ENCODE measurements around the gene TESMIN. TPM values are rescaled to one million over a fixed set of nuclear protein-coding genes. Genes with fewer than 3 reads are reported as not detected.

TESMIN gene
- polyA plus RNA-seq (ENCODE audit: insufficient read length in 3 of 3), result 10 to 100 TPM; 16.3 to 18.6 (median 18.1) TPM

GRCh38 chr11:68751331-68751856 is at the start of gene TESMIN:
TESMIN (minus strand) TSS chr11:68751520; CDS start chr11:68750660, 860 bp downstream.
- DNase-seq (ENCODE audit: low read depth in 3 of 3, low spot score in 2 of 3), result peak in 1 of 3 donors; percentile 54

- no peak for DNase-seq (ENCODE audit: low read depth in 3 of 3, low spot score in 2 of 3)
Observed at GRCh38 chr11:68798221-68798813, 47.0 kb upstream of the TESMIN start.

DNA sequence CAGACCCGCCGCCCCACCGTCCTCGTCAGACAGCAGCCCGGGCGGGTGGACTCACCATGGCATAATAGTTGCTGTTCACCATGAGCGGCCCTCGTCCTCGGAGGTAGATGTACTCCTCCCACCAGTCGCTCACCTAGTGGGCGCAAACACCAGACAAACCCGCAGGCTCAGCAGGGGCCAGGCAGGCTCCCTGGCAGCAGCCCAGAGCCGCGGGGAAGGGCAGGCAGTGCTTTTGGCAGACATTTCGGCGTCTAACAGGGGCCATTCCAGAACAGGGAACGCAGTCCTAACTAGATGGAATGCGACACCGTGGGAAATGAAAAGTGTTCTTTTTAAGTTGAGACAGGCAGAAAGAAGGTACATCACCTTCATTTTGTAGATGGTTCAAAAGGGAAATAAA is 45.5 kb upstream of the TESMIN start:
- DNase-seq (ENCODE audit: low read depth in 3 of 3, low spot score in 2 of 3), result no peak

GRCh38 chr11:68792400-68792966 is 41.2 kb upstream of the TESMIN start:
- DNase-seq (ENCODE audit: low read depth in 3 of 3, low spot score in 2 of 3), result no peak

- DNase-seq (ENCODE audit: low read depth in 3 of 3, low spot score in 2 of 3), result no peak
Observed at GRCh38 chr11:68784653-68785052, 33.3 kb upstream of the TESMIN start.

- no peak for DNase-seq (ENCODE audit: low read depth in 3 of 3, low spot score in 2 of 3)
Observed at GRCh38 chr11:68783216-68783821, 32.0 kb upstream of the TESMIN start.

DNA sequence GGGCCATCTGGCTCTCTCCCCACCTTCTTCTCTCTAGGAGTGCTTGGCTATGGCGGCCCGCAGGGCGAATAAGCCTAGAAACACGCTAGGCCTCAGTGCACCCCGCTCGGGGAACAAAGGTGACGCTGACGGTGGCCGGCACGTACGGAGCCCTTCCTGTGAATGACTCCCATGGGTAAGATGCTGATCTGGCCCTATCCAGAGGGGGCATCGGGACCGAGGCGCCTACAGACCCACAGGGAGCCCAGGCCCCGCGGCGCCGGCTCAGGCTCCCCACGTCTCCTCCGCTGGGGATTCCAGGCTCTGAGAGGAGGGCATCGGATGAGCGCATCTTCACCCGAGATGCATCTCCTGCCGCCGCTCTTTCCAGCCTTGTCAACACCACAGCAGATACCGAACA is 31.4 kb upstream of the TESMIN start:
- no peak for DNase-seq (ENCODE audit: low read depth in 3 of 3, low spot score in 2 of 3)

DNA sequence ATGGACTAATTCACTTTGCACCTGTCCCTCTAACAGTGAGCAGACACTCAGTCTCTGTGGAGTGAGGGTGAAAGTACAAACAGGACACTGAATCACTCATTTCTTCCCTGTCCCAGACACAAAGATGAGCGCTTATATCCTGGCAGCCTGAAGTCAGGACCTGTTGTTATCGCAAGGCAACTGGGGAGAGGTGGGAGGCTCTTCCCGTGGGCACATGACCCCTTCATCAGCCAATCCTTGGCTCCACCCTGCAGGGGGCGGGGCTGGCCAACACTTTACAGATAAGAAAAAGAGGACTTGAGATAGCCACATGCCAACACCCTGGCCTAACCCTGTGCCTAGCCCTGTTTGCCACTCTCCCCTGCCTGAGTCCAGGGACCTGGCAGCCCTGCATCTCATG is 29.5 kb upstream of the TESMIN start:
- DNase-seq (ENCODE audit: low read depth in 3 of 3, low spot score in 2 of 3), result no peak

GRCh38 chr11:68778205-68778604 is 26.9 kb upstream of the TESMIN start:
- DNase-seq (ENCODE audit: low read depth in 3 of 3, low spot score in 2 of 3), result no peak

DNA sequence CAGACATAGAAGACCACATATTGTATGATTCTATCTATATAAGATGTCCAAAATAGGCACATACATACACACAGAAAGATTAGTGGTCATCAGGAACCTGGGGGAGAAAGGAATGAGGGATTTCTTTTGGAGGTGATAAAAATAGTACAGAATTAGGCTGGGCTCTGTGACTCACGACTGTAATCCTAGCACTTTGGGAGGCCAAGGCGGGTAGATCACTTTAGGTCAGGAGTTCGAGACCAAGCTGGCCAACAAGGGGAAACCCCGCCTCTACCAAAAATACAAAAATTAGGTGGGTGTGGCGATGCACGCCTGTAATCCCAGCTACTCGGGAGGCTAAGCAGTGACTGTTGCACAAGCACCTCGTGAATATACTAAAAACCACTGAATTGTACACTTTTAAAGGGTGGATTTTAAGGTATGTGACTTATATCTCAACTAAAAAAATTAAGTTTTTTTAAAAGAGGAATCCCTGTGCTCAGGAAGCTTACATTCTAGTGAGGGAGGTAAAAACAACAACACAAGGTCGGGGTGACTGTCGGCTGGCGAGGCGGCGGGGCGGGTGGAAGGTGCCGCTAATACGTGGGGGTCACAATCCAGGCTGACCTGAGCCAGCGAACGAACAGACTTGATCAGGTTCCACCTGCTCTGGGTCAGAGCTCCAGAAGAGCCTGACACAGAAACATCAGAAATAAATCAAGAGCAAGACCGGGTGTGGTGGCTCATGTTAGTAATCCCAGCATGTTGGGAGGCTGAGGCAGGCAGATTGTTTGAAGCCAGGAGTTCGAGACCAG is 25.3 kb upstream of the TESMIN start:
- DNase-seq (ENCODE audit: low read depth in 3 of 3, low spot score in 2 of 3), result no peak

- DNase-seq (ENCODE audit: low read depth in 3 of 3, low spot score in 2 of 3), result no peak
Observed at GRCh38 chr11:68775951-68776388, 24.6 kb upstream of the TESMIN start.

DNA sequence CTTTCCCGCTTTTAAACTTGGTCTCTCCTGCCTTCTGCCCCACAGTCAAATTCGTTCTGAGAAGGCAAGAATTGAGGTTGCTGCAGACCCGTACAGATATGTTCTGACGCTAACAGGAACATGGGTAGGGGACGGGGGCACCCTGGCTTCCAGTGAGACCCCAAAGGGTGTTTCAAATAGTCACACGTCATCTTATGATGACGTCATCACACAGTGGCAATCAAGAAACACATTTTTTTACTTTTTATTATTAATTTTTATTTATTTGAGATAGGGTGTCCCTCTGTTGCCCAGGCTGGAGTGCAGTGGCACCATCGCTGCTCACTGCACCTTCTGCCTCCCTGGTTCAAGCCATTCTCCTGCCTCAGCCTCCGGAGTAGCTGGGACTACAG is 22.9 kb upstream of the TESMIN start:
- DNase-seq (ENCODE audit: low read depth in 3 of 3, low spot score in 2 of 3), result no peak

- peak in 2 of 3 donors; percentile 69 to 70 for DNase-seq (ENCODE audit: low read depth in 3 of 3, low spot score in 2 of 3)
Observed at GRCh38 chr11:68773521-68774193, 22.3 kb upstream of the TESMIN start.

DNA sequence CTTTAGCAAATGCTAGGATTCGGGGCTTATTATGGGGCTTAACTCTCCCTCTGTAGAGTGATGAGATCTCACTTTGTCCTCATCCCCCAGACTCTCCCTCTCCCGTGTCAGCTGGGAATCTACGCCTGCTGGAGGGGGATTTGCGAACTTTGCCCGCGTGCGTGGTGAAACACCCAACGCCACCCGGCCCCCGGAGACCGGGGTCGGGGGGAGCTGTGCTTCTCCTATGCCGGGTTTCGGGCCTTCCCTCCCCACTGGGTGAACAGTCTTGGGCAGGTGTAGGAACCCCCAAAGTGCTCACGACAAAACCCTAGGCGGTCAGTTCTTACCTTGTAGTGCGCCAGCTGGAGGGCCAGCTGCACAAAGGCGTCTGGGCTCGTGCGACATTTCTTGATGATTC is 21.6 kb upstream of the TESMIN start:
- DNase-seq (ENCODE audit: low read depth in 3 of 3, low spot score in 2 of 3), result no peak

GRCh38 chr11:68770781-68771180 is 19.5 kb upstream of the TESMIN start:
- no peak for DNase-seq (ENCODE audit: low read depth in 3 of 3, low spot score in 2 of 3)

DNA sequence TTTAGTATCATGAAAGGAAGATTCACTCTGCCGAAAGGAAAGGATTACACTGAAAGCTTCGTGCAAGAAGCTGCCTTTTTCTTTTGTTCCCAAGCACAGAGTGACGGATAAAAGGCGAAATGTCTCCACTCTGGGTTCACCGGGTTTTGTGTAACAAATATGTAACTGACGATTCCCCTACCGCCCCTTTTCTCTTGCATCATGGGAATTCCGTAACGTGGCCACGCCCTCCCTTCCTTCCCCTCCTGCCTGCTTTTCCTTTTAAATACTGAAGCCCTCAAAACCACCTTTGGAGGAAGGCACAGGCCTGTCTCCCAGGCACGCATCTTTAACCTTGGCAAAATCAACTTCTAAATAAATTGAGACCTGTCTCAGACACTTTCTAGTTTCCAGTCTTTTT is 16.4 kb upstream of the TESMIN start:
- no peak for DNase-seq (ENCODE audit: low read depth in 3 of 3, low spot score in 2 of 3)

DNA sequence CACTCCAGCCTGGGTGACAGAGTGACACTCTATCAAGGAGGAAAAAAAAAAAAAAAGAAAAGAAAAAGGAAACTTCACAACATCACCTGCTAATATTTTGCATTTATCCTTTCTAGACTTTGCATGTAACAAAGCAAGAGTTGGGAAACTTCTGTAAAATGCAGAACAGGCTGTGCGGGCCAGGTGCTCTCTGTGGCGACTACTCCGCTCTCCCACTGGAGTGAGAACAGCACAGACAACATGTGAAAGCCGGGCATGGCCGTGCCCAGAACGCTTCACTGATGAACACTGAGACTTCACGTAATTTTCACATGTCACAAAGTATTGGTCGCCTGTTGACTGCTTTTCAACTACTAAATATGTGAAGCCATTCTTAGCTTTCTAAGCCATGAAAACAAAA is 15.5 kb upstream of the TESMIN start:
- DNase-seq (ENCODE audit: low read depth in 3 of 3, low spot score in 2 of 3), result no peak

DNA sequence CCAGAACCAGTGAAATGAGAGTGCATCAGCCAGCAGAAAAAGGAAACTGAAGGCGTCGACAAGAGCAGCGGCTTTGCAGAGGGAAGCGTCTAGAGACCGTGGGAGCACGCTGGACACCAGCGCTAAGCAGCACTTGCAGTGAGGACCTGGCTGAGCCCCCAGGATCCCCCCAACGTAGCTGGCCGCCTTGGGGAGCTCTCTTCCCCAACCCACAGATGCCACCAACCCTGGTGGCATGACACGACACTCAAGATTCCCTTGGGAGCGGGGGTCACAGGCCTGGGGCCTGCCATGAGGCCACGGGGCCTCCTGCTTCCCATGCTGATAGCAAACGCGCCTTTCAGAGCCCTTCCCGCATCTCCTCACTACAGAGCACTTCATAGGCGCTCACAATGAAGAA is 13.4 kb upstream of the TESMIN start:
- DNase-seq (ENCODE audit: low read depth in 3 of 3, low spot score in 2 of 3), result no peak

DNA sequence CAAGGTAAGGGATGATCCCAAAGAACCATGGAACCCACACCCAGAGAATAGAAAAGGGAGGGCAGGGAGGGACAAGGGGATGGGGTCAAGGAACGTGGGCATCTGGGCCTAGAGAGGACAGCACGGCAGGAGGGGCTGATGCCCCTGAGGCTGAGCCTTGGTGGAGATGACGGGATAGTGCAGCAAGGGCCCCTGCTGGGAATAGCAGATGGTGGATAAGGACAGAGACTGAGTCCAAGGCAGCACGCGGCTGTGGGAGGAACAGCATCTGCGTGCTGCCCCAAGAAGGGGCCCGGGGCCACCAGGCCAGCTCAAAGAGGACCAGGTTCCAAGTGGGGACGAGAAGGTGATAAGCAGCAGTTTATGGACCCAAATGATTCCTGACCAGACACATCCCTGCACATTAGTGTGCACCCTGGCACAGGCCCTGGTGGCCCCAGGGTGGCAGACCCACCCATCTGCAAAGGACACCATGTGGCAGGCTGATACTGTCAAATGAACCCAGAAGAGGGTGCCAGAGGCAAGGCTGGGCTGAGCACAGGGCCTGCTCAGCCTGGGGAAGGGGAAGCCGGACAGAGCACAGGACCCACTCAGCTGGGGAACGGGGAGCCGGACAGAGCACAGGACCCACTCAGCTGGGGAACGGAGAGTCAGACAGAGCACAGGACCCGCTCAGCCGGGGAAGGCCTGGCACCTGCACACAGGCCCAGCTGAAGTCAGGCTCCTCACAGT is 12.8 kb upstream of the TESMIN start:
- DNase-seq (ENCODE audit: low read depth in 3 of 3, low spot score in 2 of 3), result no peak

- no peak for DNase-seq (ENCODE audit: low read depth in 3 of 3, low spot score in 2 of 3)
Observed at GRCh38 chr11:68763181-68763721, 11.9 kb upstream of the TESMIN start.
